Thyroid gland (tissue), 4 donors: ENCODE measurements around the gene CIB1.

Source experiments
- POLR2A ChIP-seq, 2 donors: fragments of 450-650 bp; IDR thresholded peaks; one replicate each; pipeline ENCODE4 v1.6.1; 2017; ENCODE audit warnings: antibody characterized with exemption in 2 of 2, mild to moderate bottlenecking in 2 of 2, moderate library complexity in 1 of 2
- TF ChIP-seq, protein P1 (sequence below), 6 experiments: fragments of 200-600 bp in 3 of 6; fragments of 450-650 bp in 3 of 6; sonication (generic) in 3 of 6; IDR thresholded peaks; one replicate each; pipeline ENCODE4 v1.5.1; 2016 to 2019; ENCODE audit warnings: antibody characterized with exemption in 6 of 6, mild to moderate bottlenecking in 2 of 6, inconsistent platforms in 1 of 6, moderate library complexity in 1 of 6

DNA sequence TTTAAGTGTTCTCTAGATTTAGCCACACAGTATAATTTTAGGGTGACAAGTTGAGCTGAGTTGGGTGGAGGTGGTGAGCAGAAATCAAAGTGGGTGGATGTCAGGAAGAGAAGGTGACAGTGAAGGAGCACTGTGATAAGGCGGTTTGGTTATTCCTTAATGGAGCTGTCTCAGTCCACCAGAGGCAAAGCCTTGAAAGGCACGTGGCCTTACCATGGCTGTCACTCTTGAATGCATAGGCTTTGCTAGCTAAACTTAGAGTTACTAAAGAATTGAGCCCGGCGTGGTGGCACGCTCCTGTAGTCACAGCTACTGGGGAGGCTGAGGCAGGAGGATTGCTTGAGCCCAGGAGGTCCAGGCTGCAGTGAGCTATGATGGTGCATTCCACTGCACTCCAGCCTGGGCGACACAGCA lies 15.1 kb upstream of the CIB1 start:
- no peak for TF ChIP-seq POLR2A (IDR thresholded peaks at IDR 0.05)
- TF ChIP-seq, protein P1, sequence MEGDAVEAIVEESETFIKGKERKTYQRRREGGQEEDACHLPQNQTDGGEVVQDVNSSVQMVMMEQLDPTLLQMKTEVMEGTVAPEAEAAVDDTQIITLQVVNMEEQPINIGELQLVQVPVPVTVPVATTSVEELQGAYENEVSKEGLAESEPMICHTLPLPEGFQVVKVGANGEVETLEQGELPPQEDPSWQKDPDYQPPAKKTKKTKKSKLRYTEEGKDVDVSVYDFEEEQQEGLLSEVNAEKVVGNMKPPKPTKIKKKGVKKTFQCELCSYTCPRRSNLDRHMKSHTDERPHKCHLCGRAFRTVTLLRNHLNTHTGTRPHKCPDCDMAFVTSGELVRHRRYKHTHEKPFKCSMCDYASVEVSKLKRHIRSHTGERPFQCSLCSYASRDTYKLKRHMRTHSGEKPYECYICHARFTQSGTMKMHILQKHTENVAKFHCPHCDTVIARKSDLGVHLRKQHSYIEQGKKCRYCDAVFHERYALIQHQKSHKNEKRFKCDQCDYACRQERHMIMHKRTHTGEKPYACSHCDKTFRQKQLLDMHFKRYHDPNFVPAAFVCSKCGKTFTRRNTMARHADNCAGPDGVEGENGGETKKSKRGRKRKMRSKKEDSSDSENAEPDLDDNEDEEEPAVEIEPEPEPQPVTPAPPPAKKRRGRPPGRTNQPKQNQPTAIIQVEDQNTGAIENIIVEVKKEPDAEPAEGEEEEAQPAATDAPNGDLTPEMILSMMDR (IDR thresholded peaks at IDR 0.05), result no peak
